CD4-positive, alpha-beta T cell treated with Interleukin-6 for 4 hours (primary cell): ENCODE data around the gene OR2F1.
"Not testable (repeated sequence)": the region's sequence is repeated elsewhere in the genome, so short reads cannot be mapped to it uniquely, and the experiment has no call there.

Source experiments
- DNase-seq: peaks from one replicate; pipeline ENCODE4 v3.0.0-alpha.2; 2020; ENCODE audit warnings: mixed read lengths

The OR2F1 gene

DNA sequence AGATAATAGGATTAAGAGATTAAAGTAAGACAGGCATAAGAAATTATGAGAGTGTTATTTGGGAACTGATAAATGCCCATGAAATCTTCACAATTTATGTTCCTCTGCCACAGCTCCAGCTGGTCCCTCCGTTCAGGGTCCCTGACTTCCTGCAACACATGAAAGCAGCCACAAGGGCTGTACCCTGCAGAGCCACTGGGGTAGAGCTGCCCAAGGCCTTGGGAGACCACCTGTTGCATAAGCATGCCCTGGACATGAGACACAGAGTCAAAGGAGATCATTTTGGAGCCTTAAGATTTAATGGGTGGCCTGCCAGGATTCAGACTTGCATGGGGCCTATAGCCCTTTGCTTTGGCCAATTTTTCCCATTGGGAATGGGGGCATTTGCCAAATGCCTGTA lies 56.2 kb downstream of the OR2F1 start:
- DNase-seq, result not testable (repeated sequence)

DNA sequence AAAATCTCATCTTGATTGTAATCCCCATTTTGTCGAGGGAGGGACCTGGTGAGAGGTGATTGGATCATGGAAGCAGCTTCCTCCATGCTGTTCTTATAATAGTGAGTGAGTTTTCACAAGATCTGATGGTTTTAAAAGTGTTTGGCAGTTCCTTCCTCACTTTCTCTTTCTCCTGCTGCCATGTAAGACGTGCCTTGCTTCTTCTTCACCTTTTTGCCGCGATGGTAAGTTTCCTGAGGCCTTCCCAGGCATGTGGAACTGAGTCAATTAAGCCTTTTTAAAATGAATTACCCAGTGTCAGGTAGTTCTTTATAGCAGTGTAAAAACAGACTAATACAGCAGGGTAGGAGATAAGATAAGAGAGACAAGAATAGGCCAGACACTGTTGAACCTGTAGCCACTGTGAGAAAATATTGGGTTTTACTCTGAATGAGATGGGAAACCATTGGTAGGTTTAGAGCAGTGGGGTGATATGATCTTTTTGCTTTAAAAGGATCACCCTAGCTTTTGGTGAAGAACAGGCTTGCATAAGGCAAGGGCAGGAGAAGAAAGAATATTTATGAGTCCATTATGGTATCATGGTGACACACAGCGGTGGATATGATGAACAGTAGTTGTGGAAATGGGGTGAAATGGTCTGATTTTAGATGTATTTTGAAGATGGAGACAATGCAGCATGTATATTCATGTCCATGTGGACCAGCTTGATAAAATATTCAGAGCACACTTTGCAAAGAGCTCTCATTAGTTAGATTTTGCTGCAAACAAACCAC lies 57.0 kb downstream of the OR2F1 start:
- DNase-seq, result no peak
